HG02885 (cell line): ENCODE data around the gene ISYNA1.
A peak's percentile ranks its signal among the peaks of the same experiment; 100 is the strongest.
"Not testable (repeated sequence)": the region's sequence is repeated elsewhere in the genome, so short reads cannot be mapped to it uniquely, and the experiment has no call there.

ENCODE experiments used
- ATAC-seq: cut with Tn5 transposase; IDR thresholded peaks from one replicate; pipeline ENCODE4 v1.9.1; 2021; ENCODE audit warnings: mild to moderate bottlenecking; ENCODE audit not compliant: unreplicated experiment, poor library complexity

The ISYNA1 gene

GRCh38 chr19:18421371-18421959, 16.5 kb downstream of the ISYNA1 start:
- no peak for ATAC-seq

- ATAC-seq, result no peak
Measured at GRCh38 chr19:18420930-18421329, 17.0 kb downstream of the ISYNA1 start.

DNA sequence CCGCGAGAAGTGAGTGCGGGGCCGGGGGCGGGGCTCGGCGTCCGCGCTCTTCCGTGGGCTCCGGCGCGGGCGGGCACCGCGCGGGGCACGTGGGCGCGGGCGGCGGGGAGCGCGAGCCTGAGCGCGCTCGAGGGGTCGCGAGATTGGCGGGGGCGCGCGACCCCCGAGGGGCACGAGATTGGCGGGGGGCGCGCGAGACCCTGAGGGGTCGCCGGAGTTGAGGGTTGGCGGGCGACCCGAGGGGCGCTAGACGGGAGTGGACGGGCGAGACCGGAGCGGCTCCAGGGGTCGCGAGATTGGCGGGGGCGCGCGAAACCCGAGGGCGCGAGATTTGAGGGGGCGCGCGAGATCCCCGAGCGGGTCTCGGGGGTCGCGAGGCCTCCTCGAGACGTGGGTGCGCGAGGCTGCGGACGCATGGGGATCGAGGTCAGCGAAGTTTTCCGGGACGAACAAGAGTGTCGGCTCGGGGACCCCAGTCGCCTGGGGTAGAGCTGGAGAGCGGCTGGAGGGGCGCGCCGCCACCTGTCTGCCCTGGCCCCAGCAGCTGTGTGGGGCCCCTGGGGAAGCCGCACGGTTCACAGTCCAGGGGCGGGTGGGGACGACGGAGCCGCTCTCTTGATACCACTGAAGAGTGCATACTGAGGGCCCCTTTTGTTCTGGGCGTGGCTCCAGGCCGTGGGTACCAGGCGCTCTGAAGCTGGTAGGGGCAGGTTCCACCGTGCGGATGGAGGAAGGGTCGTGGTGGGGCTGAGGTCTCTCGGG, 18.1 kb downstream of the ISYNA1 start:
- peak; percentile 8 for ATAC-seq

DNA sequence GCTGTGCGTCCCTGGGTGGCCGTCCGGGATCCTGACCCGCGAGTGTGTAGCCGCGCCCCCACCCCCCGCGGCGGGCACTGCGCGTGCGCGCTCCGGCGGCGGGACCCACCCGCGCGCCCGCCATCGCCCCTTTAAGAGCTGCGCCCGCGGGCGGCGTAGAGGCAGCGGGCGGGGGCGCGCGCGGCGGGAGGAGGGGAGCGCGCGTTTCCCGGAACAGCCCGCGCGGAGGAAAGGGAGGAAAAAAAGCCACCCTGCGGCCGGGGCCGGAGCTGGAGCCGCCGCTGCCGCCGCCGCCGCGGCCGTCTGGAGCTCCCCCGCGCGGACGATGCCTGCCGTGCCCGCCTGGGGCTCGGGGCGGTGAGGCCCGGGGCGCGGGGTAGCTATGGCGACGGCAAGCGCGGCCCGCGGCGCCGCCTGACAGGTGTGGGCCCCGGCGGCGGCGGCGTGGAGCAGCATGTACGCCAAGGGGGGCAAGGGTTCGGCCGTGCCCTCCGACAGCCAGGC, 18.7 kb downstream of the ISYNA1 start, which contains the start of gene SSBP4:
TSS of gene SSBP4 (plus strand) at position 204 of the 504 bp plus-strand sequence. CDS start at position 455, 251 bp downstream.
- ATAC-seq, result peak; percentile 49

- peak; percentile 3 for ATAC-seq
Measured at GRCh38 chr19:18418483-18419194, 19.3 kb downstream of the ISYNA1 start.

DNA sequence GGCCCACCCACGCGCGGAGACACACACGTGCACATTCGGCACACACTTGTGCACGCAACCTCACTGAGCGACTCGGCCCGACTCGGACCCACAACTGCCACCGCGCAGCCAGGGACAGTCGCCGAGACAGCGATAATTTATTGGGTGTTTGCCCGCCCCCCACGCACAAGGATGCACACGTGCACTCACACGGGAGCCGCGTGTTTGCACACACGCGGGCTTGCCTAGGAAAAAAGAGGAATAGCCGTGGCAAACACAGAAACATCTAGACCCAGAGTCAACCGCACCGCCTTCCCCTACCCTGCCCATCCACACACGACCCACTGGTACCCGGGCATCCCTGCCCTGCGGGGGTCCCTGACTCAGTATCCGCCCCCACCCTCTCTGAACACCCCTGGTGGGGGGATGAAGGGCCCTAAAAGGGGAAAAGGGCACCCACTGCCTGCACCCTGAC, 19.9 kb downstream of the ISYNA1 start:
- no peak for ATAC-seq

GRCh38 chr19:18417250-18418028, 20.5 kb downstream of the ISYNA1 start:
- no peak for ATAC-seq

GRCh38 chr19:18416778-18417249, 21.1 kb downstream of the ISYNA1 start:
- ATAC-seq, result no peak

- ATAC-seq, result no peak
Measured at GRCh38 chr19:18415178-18415867, 22.6 kb downstream of the ISYNA1 start.

GRCh38 chr19:18414504-18415177, 23.3 kb downstream of the ISYNA1 start:
- ATAC-seq, result no peak

GRCh38 chr19:18412610-18413239, 25.2 kb downstream of the ISYNA1 start:
- ATAC-seq, result no peak

- no peak for ATAC-seq
Measured at GRCh38 chr19:18408053-18408476, 29.9 kb downstream of the ISYNA1 start.

GRCh38 chr19:18406749-18407148, 31.2 kb downstream of the ISYNA1 start:
- ATAC-seq, result no peak

- not testable (repeated sequence) for ATAC-seq
Measured at GRCh38 chr19:18405754-18406153, 32.2 kb downstream of the ISYNA1 start.

DNA sequence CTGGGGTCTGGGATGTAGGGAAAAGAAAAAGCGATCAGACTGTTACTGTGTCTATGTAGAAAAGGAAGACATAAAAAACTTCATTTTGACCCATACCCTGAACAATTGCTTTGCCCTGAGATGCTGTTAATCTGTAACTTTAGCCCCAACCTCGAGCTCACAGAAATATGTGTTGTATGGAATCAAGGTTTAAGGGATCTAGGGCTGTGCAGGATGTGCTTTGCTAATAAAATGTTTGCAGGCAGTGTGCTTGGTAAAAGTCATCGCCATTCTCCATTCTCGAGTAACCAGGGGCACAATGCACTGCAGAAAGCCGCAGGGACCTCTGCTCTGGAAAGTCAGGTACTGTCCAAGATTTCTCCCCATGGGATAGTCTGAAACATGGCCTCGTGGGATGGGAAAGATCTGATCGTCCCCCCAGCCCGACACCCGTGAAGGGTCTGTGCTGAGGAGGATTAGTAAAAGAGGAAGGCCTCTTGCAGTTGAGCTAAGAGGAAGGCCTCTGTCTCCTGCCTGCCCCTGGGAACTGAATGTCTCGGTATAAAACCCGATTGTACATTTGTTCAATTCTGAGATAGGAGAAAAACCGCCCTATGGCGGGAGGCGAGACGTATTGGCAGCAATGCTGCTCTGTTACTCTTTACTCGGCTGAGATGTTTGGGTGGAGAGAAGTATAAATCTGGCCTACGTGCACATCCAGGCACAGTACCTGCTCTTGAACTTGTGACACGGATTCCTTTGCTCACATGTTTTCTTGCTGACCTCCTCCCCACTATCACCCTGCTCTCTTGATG, 35.3 kb downstream of the ISYNA1 start:
- not testable (repeated sequence) for ATAC-seq

GRCh38 chr19:18401580-18402112, 36.3 kb downstream of the ISYNA1 start:
- ATAC-seq, result no peak

DNA sequence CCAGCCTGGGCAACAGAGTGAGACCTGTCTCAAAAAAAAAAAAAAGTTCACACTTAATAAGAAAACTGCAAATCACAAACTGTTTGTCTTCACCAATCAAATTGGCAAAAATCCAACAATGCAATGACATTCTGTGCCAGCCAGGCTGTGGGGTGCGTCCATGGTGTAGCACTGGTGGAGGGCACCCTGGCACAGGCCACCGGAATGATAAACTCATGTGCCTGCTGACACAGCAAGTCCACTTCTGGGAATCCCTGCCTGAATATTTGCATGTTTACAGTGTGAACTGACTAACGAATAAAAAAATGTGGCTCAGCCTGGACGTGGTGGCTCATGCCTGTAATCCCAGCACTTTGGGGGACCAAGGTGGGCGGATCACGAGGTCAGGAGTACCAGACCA, 38.9 kb downstream of the ISYNA1 start:
- no peak for ATAC-seq
